ENCODE data around the gene SYT7.
A peak's percentile ranks its signal among the peaks of the same experiment; 100 is the strongest.
"Not testable (repeated sequence)": the region's sequence is repeated elsewhere in the genome, so short reads cannot be mapped to it uniquely, and the experiment has no call there.

Gene SYT7, protein sequence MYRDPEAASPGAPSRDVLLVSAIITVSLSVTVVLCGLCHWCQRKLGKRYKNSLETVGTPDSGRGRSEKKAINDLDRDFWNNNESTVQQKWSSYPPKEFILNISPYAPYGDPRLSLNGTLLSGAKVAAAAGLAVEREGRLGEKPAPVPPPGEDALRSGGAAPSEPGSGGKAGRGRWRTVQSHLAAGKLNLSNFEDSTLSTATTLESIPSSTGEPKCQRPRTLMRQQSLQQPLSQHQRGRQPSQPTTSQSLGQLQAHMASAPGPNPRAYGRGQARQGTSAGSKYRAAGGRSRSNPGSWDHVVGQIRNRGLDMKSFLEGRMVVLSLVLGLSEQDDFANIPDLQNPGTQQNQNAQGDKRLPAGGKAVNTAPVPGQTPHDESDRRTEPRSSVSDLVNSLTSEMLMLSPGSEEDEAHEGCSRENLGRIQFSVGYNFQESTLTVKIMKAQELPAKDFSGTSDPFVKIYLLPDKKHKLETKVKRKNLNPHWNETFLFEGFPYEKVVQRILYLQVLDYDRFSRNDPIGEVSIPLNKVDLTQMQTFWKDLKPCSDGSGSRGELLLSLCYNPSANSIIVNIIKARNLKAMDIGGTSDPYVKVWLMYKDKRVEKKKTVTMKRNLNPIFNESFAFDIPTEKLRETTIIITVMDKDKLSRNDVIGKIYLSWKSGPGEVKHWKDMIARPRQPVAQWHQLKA

DNA sequence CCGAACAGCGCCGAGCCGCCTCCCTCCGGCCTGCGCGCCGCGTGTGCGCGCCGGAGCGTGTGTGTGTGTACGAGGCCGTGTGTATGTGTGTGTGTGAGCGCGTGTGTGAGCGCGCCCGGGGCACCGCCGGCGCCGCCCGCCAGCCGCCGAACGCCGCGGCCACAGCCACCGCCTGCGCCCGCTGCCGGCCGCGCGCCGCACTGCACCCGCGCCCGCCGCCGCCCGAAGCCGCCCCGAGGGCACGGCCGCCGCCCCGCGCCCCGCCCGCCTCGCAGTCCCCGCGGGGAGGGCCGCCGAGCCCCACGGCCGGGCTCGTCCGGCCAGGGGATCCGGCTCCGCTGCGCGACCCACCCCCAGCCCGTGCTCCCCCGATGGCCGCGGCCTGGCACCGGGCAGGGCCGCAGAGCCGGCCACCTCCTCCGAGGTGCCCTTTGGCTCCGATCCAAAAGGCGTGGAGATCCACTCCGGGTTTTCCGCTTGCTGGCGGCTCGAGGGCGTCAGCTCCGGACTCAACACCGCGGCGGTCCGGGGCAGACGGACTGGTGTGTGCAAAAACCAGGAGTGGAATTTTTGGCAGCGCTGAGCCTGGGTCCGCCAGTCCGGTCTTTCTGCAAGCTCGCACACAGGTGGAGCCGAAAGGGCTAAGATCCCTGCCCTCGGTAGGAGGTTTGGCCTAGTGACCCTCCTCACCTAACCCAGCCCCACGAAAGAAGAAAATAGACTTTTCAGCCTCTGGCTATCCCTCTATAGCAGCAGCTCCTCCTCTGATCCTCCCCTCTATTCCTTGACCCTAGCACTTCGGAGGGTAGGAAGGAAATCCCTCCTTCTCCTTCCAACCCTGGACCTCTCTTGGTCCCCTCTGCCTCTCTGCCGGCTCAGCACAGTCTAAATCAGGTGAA is at the start of gene SYT7:
SYT7 (minus strand) TSS at position 47 of the 899 bp plus-strand sequence. CDS start 256 bp downstream, outside the sequence.
- peak; percentile 98 for DNase-seq

DNA sequence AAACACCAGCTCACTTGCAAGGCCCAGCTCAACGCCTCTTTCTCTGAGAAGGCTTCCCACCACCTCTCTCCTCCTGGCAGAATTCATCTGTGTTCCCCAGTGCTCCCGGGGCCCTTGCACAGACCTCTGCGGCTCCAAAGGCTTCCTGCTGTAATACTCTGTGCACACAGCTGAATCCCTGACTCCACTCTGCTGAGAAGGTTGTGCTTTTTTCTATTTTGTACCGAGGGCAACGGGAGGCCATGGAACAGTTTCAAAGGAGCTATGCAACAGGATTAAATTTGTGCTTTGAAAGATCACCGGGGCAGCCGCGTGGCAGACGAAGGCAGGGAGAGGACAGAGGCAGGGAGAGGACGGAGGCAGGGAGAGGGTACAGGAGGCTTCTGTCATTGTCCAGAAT is 49.2 kb upstream of the SYT7 start:
- no peak for DNase-seq

DNA sequence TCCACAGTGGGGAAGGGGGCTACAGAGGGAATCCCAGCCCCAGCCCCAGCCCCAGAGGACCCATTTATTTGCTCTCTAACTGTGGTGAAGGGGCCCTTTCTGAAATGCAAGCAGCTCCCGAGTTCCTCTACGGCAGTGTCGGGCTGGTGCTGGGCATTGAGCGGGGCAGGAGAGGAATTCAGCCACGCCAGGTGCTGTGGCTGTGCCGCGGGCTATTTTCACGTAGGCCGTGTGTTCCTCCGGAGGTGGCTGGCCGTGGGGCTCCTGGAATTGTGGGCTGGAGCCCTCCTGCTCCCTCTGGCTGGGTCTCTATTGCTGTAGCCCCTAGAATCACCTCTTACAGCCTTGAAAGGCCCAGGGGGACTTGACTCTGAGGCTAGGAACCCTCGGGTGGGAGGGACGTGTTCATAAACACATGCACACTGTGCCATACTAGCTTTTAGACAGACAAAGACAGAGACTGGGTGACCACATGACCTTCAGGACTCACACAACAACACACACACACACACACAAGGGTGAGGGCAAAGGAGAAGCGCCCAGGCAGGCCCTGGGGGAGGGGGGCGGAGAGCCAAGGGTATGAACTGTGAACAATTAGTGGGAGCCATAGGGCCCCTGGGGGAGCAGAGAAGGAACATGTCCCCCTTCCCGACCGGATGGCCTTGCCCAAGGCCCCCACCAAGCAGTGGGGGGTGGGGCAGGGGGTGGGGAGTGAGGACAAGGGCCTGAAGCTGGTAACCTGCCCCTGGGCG is 48.4 kb upstream of the SYT7 start:
- DNase-seq = no peak

DNA sequence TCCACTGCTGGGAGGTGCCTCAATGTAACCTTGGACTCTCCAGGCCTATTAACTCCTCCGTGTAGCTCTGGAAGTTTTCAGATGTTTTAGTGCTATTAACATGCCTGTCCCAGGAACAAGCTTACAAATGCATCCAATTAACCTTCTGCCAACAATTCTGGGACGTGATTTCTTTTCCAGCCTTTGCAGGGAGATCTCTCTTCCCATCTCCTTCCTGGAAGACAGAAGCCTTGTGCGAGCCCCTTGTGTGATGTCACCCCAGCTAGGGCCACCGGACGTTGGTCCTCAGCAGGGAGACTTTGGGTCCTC is 47.7 kb upstream of the SYT7 start:
- DNase-seq = no peak

DNA sequence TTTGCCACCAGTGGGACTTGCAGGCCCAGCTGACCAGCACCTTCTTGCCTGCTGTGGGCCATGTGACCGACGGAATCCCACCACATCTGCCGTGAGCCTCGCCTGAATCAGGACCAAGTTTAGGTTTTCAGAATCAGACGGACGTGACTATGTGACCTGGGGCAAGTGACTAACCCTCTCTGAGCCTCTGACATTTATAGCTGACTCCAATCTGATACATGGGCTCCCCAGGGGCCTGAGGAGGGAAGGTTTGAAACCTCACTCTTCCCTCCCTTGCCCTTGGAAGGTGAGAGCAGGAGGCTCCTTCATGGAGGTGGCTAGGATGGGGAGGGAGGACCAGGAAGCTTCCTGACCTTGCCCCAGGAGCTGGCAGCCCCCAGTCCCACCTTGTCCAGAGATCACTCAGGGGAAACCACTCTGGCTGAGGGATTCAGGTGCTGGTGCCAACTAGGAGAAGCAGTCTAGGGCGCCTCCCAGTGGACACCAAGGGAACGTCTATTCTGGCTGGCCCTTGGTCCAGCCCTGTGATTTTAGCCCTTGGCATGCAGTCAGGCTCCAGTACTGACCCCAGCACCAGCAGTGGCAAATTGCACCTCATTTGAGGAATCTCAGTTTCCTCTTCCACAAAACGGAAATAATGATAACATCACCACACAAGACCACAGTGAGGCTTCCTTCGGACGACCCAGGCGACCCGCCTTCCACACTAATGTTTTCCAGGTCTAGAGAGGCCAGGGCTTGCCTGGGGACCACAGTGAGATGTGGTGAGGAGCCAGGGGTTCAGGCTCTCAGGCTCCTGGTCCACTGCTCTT is 47.2 kb upstream of the SYT7 start:
- peak; percentile 23 for DNase-seq

DNA sequence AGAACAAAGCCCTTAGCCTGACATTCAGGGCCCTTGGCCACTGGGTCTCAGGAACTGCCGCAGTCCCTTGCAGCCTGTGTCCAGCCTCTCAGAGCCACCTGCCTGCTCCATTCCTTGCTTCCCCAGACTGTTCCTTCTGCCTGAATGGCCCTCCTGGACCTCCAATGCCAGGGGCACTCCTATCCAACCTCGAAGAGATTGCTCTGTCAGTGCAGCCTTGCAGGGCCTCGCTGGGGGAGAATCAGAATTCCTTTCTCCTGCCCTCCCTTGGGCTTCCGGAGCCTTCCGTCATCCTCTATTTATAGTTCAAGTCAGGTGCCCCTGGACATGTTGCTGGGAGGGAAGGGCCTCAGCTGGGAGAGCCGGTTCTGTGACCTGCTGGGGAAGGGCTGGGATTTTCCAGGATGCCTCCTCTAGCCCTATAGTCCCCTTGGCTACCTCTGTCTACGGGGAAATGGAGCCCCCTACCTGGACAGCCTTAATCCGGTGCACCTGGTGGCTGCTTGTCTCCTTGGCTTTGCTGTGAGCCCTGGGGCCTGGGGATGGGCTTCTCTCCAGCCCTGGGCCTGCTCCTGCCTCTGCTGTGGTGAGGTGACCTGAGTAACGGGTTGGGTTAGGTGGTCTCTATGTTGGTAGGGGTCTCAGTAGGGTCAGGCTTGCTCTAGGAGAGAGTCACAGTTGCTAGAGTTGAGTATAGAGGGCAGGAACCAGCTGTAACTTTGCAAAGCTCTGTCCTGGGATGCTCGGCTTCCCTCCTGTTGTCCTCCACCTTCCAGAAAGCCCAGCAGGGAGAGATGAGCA is 45.9 kb upstream of the SYT7 start:
- no peak for DNase-seq

DNA sequence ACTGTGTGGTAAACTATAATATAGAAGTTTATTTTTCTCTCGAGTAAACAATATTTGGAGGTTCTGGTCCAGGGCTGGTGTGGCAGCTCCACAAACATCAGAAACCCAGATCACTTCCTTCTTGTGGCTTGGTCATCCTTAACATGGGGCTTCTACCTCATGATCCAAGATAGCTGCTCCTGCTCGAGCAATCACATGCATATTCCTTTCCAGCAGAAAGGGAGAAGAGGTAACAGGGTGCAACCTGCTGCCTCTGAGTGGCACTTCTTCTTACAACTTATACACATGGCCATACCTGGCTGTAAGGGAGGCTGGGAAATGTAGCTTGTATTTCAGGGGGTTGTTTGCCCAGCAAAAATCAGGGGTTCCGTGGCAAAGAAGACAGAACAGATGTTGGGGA is 44.6 kb upstream of the SYT7 start:
- DNase-seq = no peak

DNA sequence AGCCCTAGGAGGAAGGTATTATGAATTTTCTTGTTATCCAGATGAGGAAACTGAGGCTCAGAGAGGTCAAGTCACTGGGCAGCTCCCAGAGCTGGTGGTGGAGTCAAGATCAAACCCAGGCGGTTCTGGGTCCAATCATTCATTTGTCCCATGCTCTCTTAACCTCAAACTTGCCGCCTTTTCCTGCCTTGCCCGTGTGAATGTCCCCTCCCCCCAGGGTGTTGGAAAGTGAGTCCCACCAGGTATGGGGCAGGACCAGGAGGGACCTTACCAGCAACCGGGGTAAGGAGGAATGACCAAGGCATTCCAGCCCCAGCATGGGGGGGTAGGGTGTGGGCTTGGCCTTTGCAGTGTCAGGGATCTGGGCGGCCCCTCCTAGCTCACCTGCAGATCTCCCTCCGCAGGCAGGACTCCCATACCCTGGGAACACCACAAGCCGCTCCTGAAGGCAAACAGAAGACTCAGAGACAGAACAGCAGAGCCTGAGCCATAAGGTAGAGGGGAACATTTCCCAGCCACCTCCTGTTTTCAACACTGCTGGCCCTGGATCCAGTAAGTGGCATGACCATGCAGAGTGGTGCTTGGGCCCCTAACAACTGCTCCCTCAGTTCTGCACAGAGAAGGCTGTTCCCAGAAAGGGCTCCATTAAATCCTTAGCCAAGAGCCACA is 41.2 kb upstream of the SYT7 start:
- no peak for DNase-seq

DNA sequence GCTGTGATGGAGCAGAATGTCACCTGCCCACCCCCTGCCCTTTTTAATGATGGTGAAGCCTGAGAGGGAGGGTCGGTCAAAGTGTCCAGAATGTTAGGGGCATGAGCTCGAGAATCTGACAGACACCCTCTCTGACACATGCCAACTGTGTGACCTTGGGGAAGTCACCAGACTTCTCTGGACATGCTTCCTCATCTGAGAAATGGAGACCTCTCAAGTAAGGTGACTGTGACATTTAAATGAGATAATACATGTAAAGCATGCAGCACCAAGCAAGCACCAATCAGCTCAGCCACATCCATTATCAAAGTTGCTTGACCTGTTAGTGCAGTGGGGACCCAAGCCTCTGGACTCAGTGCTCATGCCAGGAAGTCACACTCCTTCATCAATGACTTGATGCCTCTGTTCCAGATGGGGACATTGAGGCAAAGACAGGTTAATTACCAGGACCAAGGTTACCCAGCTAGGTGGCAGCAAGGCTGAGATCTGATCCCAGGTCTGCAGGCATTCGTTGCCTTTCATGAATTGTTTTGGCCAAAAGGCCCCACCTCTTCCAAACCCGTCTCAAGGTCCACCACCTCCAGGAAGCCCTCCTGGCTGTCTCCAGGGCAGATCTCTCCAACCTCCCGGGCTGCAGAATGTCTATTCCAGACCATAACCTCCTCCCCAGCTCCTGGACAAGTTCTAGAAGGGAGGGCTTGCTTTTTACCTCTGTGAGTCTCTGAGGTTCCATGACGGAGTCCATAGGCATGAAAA is 38.8 kb upstream of the SYT7 start:
- DNase-seq = no peak

DNA sequence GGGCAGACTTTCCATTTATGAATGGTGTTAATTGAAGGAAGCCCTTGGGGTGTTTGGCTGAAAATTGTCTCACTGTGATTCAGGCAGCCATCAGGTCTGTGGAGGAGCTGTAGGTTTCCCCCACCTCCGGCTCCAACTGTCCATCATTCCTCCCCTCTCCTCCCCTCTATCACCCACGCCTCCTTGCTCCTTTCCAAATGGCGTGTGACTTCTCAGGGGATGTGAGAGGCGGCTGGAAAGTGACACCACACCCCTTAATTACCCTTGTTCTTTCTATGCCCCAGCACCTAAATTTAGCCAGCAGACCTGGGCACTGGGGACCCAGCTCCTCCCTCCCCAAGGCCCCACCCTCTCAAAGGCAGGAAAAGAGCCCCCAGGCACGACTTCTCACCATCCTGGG is 38.1 kb upstream of the SYT7 start:
- DNase-seq = no peak

DNA sequence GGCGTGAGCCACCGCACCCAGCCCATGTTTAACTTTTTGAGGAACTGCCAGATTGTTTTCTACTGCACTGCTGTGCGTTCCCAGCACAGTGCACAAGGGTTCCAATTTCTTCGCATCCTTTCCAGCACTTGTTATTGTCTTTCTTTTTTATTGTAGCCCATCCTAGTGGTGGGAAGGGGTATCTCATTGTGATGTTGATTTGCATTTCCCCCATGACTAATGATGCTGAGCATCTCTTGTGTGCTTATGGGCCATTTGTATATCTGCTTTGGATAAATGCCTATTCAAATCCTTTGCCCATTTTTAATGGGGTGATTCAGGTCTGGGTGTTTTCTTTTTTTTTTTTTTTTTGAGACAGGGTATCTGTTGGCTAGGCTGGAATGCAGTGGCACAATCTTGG is 36.6 kb upstream of the SYT7 start:
- DNase-seq = no peak

DNA sequence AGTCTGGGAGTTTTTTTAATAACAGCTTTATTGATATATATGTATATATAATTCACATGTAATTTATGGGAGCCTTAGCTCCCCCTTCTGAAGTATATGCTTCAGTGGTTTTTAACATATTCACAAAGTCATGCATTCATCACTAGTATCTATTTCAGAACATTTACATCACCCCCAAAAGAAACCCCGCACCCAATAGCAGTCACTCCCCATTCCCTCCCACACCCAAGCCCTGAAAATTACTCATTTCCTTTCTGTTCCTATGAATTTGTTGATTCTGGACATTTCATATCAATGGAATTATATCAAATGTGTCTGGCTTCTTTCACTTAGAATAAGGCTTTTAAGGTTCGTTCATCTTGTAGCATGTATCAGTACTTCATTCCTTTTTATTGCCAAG is 35.6 kb upstream of the SYT7 start:
- DNase-seq = no peak

DNA sequence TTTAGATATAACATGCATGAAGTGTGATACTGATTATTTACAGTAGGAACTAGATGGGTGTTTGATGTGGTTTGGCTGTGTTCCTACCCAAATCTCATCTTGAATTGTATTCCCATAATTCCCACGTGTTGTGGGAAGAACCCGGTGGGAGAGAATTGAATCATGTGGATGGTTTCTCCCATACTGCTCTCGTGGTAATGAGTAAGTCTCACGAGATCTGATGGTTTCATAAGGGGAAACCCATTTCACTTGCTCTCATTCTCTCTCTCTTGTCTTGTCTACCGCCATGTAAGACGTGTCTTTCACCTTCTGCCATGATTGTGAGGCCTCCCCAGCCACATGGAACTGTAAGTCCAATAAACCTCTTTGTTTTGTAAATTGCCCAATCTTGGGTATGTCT is 33.9 kb upstream of the SYT7 start:
- not testable (repeated sequence) for DNase-seq

DNA sequence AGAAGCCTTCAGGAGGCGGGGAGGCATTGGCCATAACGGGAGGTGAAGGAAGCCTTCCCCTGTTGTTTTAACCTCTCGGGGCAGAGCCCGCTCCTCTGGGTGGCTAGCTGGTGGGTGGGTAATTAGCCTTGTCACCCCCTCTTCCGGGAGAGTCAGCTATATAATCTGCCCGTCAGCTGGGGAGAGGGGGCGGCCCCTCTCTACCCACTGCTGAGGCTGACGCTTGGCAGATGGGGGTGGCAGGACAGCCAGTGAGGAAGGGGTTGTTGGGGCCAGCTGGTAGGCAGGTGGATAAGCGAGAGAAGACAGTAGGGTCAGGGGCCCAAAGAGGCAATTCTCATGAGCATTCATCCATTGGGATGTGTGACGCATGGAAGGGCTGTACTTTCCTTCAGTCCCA is 33.0 kb upstream of the SYT7 start:
- no peak for DNase-seq

DNA sequence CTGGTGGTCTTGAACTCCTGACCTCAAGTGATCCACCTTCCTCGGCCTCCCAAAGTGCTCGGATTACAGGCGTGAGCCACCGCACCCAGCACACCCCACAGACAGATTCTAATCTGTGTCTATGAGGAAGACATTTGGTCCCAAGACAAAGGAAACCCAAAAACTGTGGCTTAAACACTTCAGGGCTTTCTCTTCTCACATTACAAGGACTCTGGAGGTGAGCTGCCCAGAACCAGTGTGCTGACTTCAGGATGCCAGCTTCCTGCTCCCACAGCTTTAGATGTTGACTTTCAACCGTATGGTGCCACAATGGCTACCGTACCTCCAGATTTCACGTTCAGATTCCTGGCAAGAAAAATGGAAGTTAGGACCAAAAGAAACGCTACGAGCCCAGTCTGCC is 32.2 kb upstream of the SYT7 start:
- no peak for DNase-seq

DNA sequence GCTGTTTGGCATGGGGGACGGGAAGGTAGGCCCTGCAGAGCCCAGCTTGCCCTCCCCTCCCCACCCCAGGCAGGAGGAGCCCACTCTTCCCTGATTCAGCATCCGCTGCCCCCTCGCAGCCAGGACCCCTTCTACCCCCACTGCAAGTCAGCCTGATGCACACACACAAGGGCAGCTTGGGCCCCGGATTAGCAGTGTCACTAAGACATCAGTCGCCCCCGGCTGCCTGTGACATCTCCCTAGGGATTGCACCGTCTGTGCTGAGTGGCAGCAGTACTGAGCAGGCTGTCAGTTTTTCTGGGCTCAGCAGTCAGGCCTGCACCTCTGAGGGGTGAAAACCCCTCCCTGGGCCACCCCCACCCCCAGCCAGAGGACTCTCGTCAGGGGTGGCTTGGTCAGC is 30.4 kb upstream of the SYT7 start:
- no peak for DNase-seq

DNA sequence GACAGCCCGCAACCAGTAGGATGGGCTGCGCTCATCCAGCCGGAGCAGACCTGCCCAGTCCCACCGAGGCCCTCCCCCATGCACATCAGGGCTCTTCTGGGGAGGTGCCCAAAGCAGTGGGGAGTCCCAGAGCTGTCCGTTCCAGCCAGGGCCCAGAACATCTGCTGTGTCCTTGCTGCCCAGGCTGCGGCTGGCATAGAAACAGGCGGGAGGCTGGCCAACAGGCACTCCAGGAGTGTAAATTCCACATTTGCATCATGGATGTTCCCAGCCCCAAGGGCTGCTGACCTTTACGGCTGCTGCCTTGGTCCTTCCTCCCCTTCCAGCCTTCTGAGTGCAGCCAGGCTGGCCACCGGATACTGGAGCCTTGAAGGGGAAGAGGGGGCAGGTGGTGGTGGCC is 30.0 kb upstream of the SYT7 start:
- no peak for DNase-seq

DNA sequence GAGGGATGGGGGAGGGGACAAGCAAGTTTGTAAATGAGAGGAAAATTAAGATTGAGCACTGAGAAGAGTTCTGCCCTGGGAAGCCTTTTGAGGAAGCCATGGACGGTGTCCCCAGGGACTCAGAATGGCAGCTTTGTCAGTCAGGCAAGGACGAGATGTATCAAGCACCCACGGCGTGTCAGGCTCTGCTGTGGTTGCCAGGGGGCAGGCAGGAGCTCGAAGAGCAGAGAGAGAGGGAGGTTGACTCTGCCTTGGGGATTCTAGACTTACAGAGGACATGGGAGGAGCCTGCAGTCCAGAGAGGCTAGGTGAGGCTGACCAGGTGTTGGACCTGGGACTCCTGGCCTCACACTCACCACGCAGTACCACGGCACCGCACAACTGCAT is 29.1 kb upstream of the SYT7 start:
- no peak for DNase-seq

DNA sequence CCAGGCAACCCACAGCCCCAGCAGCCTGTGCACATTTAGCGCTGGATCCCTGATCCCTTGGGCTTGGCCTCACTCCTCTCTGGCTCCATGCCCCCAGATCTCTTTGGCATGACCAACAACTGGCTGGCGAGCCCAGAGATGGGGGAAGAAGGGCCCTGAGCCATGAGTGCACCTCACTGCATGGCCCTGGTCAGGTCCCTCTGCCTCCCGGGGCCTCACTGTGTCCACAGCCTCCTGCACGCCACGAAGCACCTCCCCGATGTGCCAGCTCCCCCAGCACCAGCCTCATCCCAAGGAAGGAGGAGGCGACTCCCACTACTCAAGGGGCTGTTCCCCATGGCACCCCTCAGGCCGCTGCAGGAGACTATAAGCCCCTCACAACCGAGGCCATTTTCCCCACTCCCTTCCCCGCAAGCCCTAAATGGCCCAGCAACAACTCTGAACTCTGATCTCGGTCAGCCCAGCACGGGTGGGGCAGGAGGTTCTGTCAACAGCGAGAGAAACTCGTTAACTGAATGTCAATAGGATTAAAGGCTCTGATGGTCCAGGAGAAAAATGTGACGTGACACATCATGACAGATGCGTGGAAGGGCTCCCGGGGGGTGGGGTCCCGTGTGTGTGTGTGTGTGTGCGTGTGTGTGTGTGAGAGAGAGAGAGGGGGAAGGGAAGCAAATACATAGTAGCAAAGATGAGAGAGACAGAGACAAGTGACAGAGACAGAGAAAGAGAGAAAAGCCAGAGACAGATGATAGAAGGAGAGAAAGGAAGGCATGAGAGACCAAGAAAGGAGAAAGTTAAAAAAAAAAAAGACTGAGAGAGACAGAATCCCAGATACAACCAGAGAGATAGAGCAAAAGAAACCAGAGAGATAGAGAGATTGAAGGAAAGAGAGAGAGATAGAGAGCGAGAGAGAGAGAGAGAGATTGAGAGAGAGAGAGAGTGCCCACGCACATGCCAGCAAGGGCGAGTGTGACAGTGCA is 28.4 kb upstream of the SYT7 start:
- no peak for DNase-seq
